Osteocyte (in vitro differentiated cells): Measurements from ENCODE around the gene ECEL1. TPM values are rescaled to one million over a fixed set of nuclear protein-coding genes. Genes with fewer than 3 reads are reported as not detected.

Experiments
- DNase-seq: peaks from one replicate; pipeline ENCODE4 v3.0.0; 2021; ENCODE audit warnings: mixed read lengths; ENCODE audit not compliant: unreplicated experiment; ENCODE audit errors: extremely low spot score
- H3K27ac Mint-ChIP-seq: one replicate; pipeline ENCODE4 v1.8.0; 2021; ENCODE audit warnings: mild to moderate bottlenecking, mixed read lengths; ENCODE audit not compliant: unreplicated experiment
- H3K27me3 Mint-ChIP-seq: one replicate; pipeline ENCODE4 v1.8.0; 2021; ENCODE audit warnings: mixed read lengths; ENCODE audit not compliant: unreplicated experiment
- H3K36me3 Mint-ChIP-seq: one replicate; pipeline ENCODE4 v1.8.0; 2021; ENCODE audit warnings: mixed read lengths; ENCODE audit not compliant: unreplicated experiment
- H3K4me1 Mint-ChIP-seq: one replicate; pipeline ENCODE4 v1.8.0; 2021; ENCODE audit warnings: mixed read lengths; ENCODE audit not compliant: unreplicated experiment
- H3K4me3 Mint-ChIP-seq: one replicate; pipeline ENCODE4 v1.8.0; 2021; ENCODE audit warnings: mild to moderate bottlenecking, moderate library complexity, mixed read lengths; ENCODE audit not compliant: unreplicated experiment
- H3K9me3 Mint-ChIP-seq: one replicate; pipeline ENCODE4 v1.8.0; 2021; ENCODE audit warnings: mixed read lengths; ENCODE audit not compliant: unreplicated experiment
- CTCF ChIP-seq: fragments of 200-600 bp; sonication (generic); IDR thresholded peaks from 2 replicates; pipeline ENCODE4 v1.5.0; 2021; ENCODE audit warnings: antibody characterized with exemption, mild to moderate bottlenecking, moderate library complexity
- total RNA-seq: library from RNA; stranded (reverse); gene quantifications from 2 replicates; pipeline ENCODE4 v1.2.1, GENCODE V29; 2021

Gene ECEL1
- total RNA-seq, 1 donor from 2014 or later = 0.13 TPM

GRCh38 chr2:232502911-232503808 is 15.5 kb upstream of the ECEL1 start:
- peaks cover 60% of the 10 kb centered on the region for H3K27me3 Mint-ChIP-seq
- H3K9me3 Mint-ChIP-seq = no peaks in the 10 kb centered on the region
- TF ChIP-seq CTCF = no peak
- DNase-seq = no peak
- no peak overlapping the region for H3K27ac Mint-ChIP-seq
- no peaks in the 10 kb centered on the region for H3K36me3 Mint-ChIP-seq
- peaks cover 9% of the 10 kb centered on the region for H3K4me1 Mint-ChIP-seq
- peak overlapping the region; percentile 54 for H3K4me3 Mint-ChIP-seq

GRCh38 chr2:232502511-232502910 is 14.9 kb upstream of the ECEL1 start:
- Mint-ChIP-seq H3K27me3 (peaks cover 61% of the 10 kb centered on the region), H3K9me3 (no peaks in the 10 kb centered on the region), H3K4me3 (peak overlapping the region; percentile 52), H3K36me3 (no peaks in the 10 kb centered on the region), H3K27ac (no peak overlapping the region), H3K4me1 (peaks cover 9% of the 10 kb centered on the region)
- TF ChIP-seq CTCF = no peak
- no peak for DNase-seq

GRCh38 chr2:232501794-232502390 is 14.3 kb upstream of the ECEL1 start:
- peaks cover 9% of the 10 kb centered on the region for H3K4me1 Mint-ChIP-seq
- no peak for DNase-seq
- H3K4me3 Mint-ChIP-seq = no peak overlapping the region
- peaks cover 56% of the 10 kb centered on the region for H3K27me3 Mint-ChIP-seq
- no peak overlapping the region for H3K27ac Mint-ChIP-seq
- H3K9me3 Mint-ChIP-seq = no peaks in the 10 kb centered on the region
- no peaks in the 10 kb centered on the region for H3K36me3 Mint-ChIP-seq
- no peak for TF ChIP-seq CTCF

- Mint-ChIP-seq H3K9me3 (no peaks in the 10 kb centered on the region), H3K36me3 (no peaks in the 10 kb centered on the region), H3K27me3 (peaks cover 53% of the 10 kb centered on the region), H3K4me1 (peaks cover 9% of the 10 kb centered on the region), H3K4me3 (no peak overlapping the region), H3K27ac (no peak overlapping the region)
- DNase-seq = no peak
- no peak for TF ChIP-seq CTCF
Observed at GRCh38 chr2:232501331-232501771, 13.7 kb upstream of the ECEL1 start.

- no peak for DNase-seq
- no peaks in the 10 kb centered on the region for H3K36me3 Mint-ChIP-seq
- H3K4me1 Mint-ChIP-seq = peaks cover 5% of the 10 kb centered on the region
- H3K9me3 Mint-ChIP-seq = no peaks in the 10 kb centered on the region
- H3K27ac Mint-ChIP-seq = no peak overlapping the region
- H3K4me3 Mint-ChIP-seq = no peak overlapping the region
- no peak for TF ChIP-seq CTCF
- peaks cover 26% of the 10 kb centered on the region for H3K27me3 Mint-ChIP-seq
Observed at GRCh38 chr2:232498452-232498851, 10.8 kb upstream of the ECEL1 start.
